HepG2 (cell line): ENCODE data around the gene NPAS2. TPM values are rescaled to one million over a fixed set of nuclear protein-coding genes. Genes with fewer than 3 reads are reported as not detected.

Experiments
- ATAC-seq: fragments of 200-7000 bp; cut with Tn5 transposase; 3 replicates; pipeline ENCODE4 v1.9.1; 2020; ENCODE audit warnings: mild to moderate bottlenecking, moderate library complexity
- BruUV-seq: library from RNA; stranded (reverse); fragments of 400-500 nt; replicated peaks from 2 replicates; lab custom pipeline; 2021; lab: Mats Ljungman, UMichigan
- CTCF ChIA-PET: fragments of 300-600 bp; formaldehyde crosslinking; extraction: SDS; loops from one replicate; lab custom pipeline; 2021; ENCODE audit warnings: low total read pairs, inconsistent platforms, low intra/inter-chr PET ratio; lab: Yijun Ruan, JAX
- POLR2A ChIA-PET: fragments of 350-600 bp; sonication (Branson Sonifier 250); formaldehyde crosslinking; loops from one replicate; lab custom pipeline; 2020; ENCODE audit warnings: antibody characterized with exemption, inconsistent platforms; lab: Yijun Ruan, JAX
- DNase-seq: peaks from one replicate; pipeline ENCODE4 v3.0.0-alpha.2; 2015; ENCODE audit warnings: low spot score
- FAIRE-seq: peaks from 3 replicates; lab custom pipeline; 2011; peaks lifted over from hg19 to GRCh38; lab: Jason Lieb, UNC
- H2AFZ ChIP-seq: one replicate; pipeline ENCODE4 v1.6.1; 2011; ENCODE audit warnings: low read length, inconsistent platforms
- H3K27ac ChIP-seq: fragments of 300-600 bp; 3 replicates; pipeline ENCODE4 v1.8.0; 2011; ENCODE audit warnings: mixed run types, mild to moderate bottlenecking, mixed read lengths, low read length, inconsistent platforms; ENCODE audit not compliant: insufficient read depth; ENCODE audit errors: extremely low read length
- H3K27me3 ChIP-seq, 2 experiments: fragments of 200-600 bp in 1 of 2; 2 replicates in 1 of 2; 3 replicates in 1 of 2; pipeline versions ENCODE4 v1.6.0 to v1.8.0; 2011; ENCODE audit warnings: low read length in 2 of 2, mild to moderate bottlenecking in 2 of 2, moderate library complexity in 2 of 2, inconsistent platforms in 1 of 2; ENCODE audit not compliant: insufficient read depth in 2 of 2, control insufficient read depth in 1 of 2
- H3K36me3 ChIP-seq, 2 experiments: fragments of 200-600 bp in 1 of 2; replicated peaks in 1 of 2; 2 replicates in 1 of 2; 3 replicates in 1 of 2; pipeline versions ENCODE4 v1.5.1 to v1.8.0; 2011; ENCODE audit warnings: low read length in 2 of 2, inconsistent platforms in 1 of 2; ENCODE audit not compliant: insufficient read depth in 2 of 2, control insufficient read depth in 1 of 2
- H3K4me1 ChIP-seq: 2 replicates; pipeline ENCODE4 v1.5.1; 2012; ENCODE audit warnings: low read length, inconsistent platforms; ENCODE audit not compliant: insufficient read depth
- H3K4me2 ChIP-seq: 2 replicates; pipeline ENCODE4 v1.6.0; 2011; ENCODE audit warnings: low read depth, low read length, inconsistent platforms
- H3K4me3 ChIP-seq, 3 experiments: fragments of 200-600 bp in 1 of 3; sonication (generic), shearing (Covaris generic) in 1 of 3; replicated peaks in 1 of 3; 2 replicates each; pipeline ENCODE4 v1.5.1; 2011 to 2016; ENCODE audit warnings: low read length in 3 of 3, inconsistent platforms in 2 of 3, low read depth in 2 of 3, mild to moderate bottlenecking in 2 of 3, control low read depth in 1 of 3, mixed read lengths in 1 of 3; ENCODE audit not compliant: insufficient read depth in 1 of 3
- H3K79me2 ChIP-seq: one replicate; pipeline ENCODE4 v1.6.1; 2011; ENCODE audit warnings: low read length, inconsistent platforms; ENCODE audit not compliant: insufficient read depth
- H3K9ac ChIP-seq: 2 replicates; pipeline ENCODE4 v1.6.0; 2011; ENCODE audit warnings: mild to moderate bottlenecking, low read depth, low read length, inconsistent platforms; ENCODE audit not compliant: insufficient read depth
- H3K9me3 ChIP-seq: 2 replicates; pipeline ENCODE4 v1.5.1; 2012; ENCODE audit warnings: mild to moderate bottlenecking, low read length
- H4K20me1 ChIP-seq: 2 replicates; pipeline ENCODE4 v1.6.0; 2011; ENCODE audit warnings: inconsistent platforms, mild to moderate bottlenecking, low read length, moderate library complexity; ENCODE audit not compliant: insufficient read depth
- CEBPB ChIP-seq: IDR thresholded peaks from 2 replicates; pipeline ENCODE4 v1.6.1; 2011; ENCODE audit warnings: low read depth, low read length, improper control_type of control experiment, borderline replicate concordance
- DDIT3 ChIP-seq: sonication (generic); formaldehyde crosslinking; IDR thresholded peaks from 2 replicates; pipeline ENCODE4 v1.4.0; 2020; ENCODE audit warnings: mild to moderate bottlenecking, missing genetic modification reagents
- FOXP4 ChIP-seq: sonication (generic); formaldehyde crosslinking; IDR thresholded peaks from 2 replicates; pipeline ENCODE4 v1.4.0; 2020; ENCODE audit warnings: missing genetic modification reagents
- GATAD2A ChIP-seq: IDR thresholded peaks from 2 replicates; pipeline ENCODE4 v1.6.1; 2016
- HDAC2 ChIP-seq: sonication (generic); formaldehyde crosslinking; IDR thresholded peaks from 2 replicates; pipeline ENCODE4 v1.4.0; 2020; ENCODE audit warnings: missing genetic modification reagents
- HNF1B ChIP-seq: sonication (generic); formaldehyde crosslinking; IDR thresholded peaks from 2 replicates; pipeline ENCODE4 v1.5.1; 2020; ENCODE audit warnings: mild to moderate bottlenecking, moderate library complexity, missing genetic modification reagents
- KLF16 ChIP-seq, 2 experiments: sonication (generic) in 1 of 2; formaldehyde crosslinking in 1 of 2; IDR thresholded peaks; 2 replicates each; pipeline versions ENCODE4 v1.6.1 to v1.8.0; 2016 to 2023; ENCODE audit warnings: missing genetic modification reagents in 2 of 2, missing compliant biosample characterization in 1 of 2
- MEF2D ChIP-seq: sonication (generic); formaldehyde crosslinking; IDR thresholded peaks from 2 replicates; pipeline ENCODE4 v1.5.1; 2020; ENCODE audit warnings: mild to moderate bottlenecking, missing genetic modification reagents
- NBN ChIP-seq: fragments of 450-650 bp; conservative IDR thresholded peaks from 2 replicates; pipeline ENCODE4 v1.6.1; 2017
- NFIC ChIP-seq: IDR thresholded peaks from 2 replicates; pipeline ENCODE4 v1.6.1; 2012; ENCODE audit warnings: mild to moderate bottlenecking, low read length, inconsistent platforms
- NPAS2 ChIP-seq: sonication (generic); formaldehyde crosslinking; IDR thresholded peaks from 2 replicates; pipeline ENCODE4 v1.8.0; 2022; ENCODE audit warnings: mild to moderate bottlenecking, missing genetic modification reagents, borderline replicate concordance
- POGZ ChIP-seq: sonication (generic); formaldehyde crosslinking; IDR thresholded peaks from 2 replicates; pipeline ENCODE4 v1.4.0; 2020; ENCODE audit warnings: mild to moderate bottlenecking, missing genetic modification reagents
- PPARG ChIP-seq: conservative IDR thresholded peaks from 2 replicates; pipeline ENCODE4 v1.6.1; 2016; ENCODE audit warnings: missing biosample characterization, missing genetic modification reagents
- REPIN1 ChIP-seq: sonication (generic); formaldehyde crosslinking; IDR thresholded peaks from 2 replicates; pipeline ENCODE4 v1.8.0; 2022; ENCODE audit warnings: missing genetic modification reagents, low read depth, mild to moderate bottlenecking, borderline replicate concordance
- SALL1 ChIP-seq: sonication (generic); formaldehyde crosslinking; IDR thresholded peaks from 2 replicates; pipeline ENCODE4 v1.8.0; 2022; ENCODE audit warnings: mild to moderate bottlenecking, missing genetic modification reagents
- SCMH1 ChIP-seq: sonication (generic); formaldehyde crosslinking; IDR thresholded peaks from 2 replicates; pipeline ENCODE4 v1.9.0; 2021; ENCODE audit warnings: missing genetic modification reagents, mild to moderate bottlenecking, borderline replicate concordance
- TBX3 ChIP-seq: fragments of 450-650 bp; IDR thresholded peaks from 2 replicates; pipeline ENCODE4 v1.6.1; 2017; ENCODE audit warnings: antibody characterized with exemption, mild to moderate bottlenecking, inconsistent platforms, borderline replicate concordance
- ZFP37 ChIP-seq: sonication (generic); formaldehyde crosslinking; IDR thresholded peaks from 2 replicates; pipeline ENCODE4 v1.4.0; 2020; ENCODE audit warnings: missing genetic modification reagents, borderline replicate concordance
- ZNF770 ChIP-seq: sonication (generic); formaldehyde crosslinking; IDR thresholded peaks from 2 replicates; pipeline ENCODE4 v1.5.0; 2020; ENCODE audit warnings: mild to moderate bottlenecking, missing genetic modification reagents
- WGBS: methylation state at CpG from one replicate; pipeline ENCODE4 v1.1.6; 2017; ENCODE audit warnings: low lambda C conversion rate; 5-methylcytosine and 5-hydroxymethylcytosine counted together
- in situ Hi-C: cut with HindIII; loops from 2 replicates; pipeline ENCODE4 v1.10.0; 2017; ENCODE audit warnings: low pct_unique_long_range_greater_than_20kb; ENCODE audit not compliant: extremely low pct_ligation_motif_present
- intact Hi-C: fragments of 100-400 bp; cut with micrococcal nuclease; formaldehyde crosslinking; loops from one replicate; pipeline ENCODE4 v1.10.0; 2022; ENCODE audit not compliant: unreplicated experiment
- polyA plus RNA-seq, 8 experiments: library from polyadenylated mRNA; depleted of rRNA in 3 of 8; stranded (reverse) in 7 of 8; unstranded in 1 of 8; fragments of >200 nt; fragmentation: Illumina TruSeq in 4 of 8; extraction: Trizol in 4 of 8; gene quantifications; 2 replicates each; pipeline versions ENCODE4 v1.2.1 to v1.2.3, GENCODE V29; 2011 to 2016; ENCODE audit warnings: low read depth in 4 of 8, missing spikeins in 1 of 8, mixed read lengths in 1 of 8; ENCODE audit not compliant: insufficient read depth in 1 of 8
- total RNA-seq, 5 experiments: library from RNA; depleted of rRNA; stranded (reverse); fragments of >200 nt; fragmentation: Illumina TruSeq; extraction: Trizol; gene quantifications; 2 replicates each; pipeline ENCODE4 v1.2.3, GENCODE V29; 2016; ENCODE audit warnings: low read depth in 1 of 5

Gene NPAS2
- total and polyA plus RNA-seq, 2 of the 13 experiments (the other 11 are each of a cell fraction or from before 2014, with no cell fraction given): 14.8 to 37.5 TPM

- WGBS: 10% methylated on average over 3 of the region's 3 CpGs
- 0 out of 6 replicates have a peak overlapping the region, but pooled peaks of 1 of the 3 experiments have one; percentile 1 for H3K4me3 ChIP-seq
- TF ChIP-seq HDAC2 (CRISPR knock-in tag) (peak; percentile 81), ZFP37 (no peak), GATAD2A (CRISPR knock-in tag) (peak; percentile 92), NFIC (0 out of 2 replicates have a peak, but pooled peaks have one; percentile 28), POGZ (peak; percentile 52; the same call in 1 of the 2 replicates), DDIT3 (CRISPR knock-in tag) (no peak), SALL1 (CRISPR knock-in tag) (peak; percentile 73), NPAS2 (CRISPR knock-in tag) (no peak), HNF1B (CRISPR knock-in tag) (peak; percentile 41; the same call in 1 of the 2 replicates), REPIN1 (CRISPR knock-in tag) (0 out of 2 replicates have a peak, but pooled peaks have one; percentile 62), CEBPB (peak; percentile 85), KLF16 (CRISPR knock-in tag; IDR thresholded peaks at IDR 0.05) (peak in 1 of 2 experiments; percentile 54; a peak in 1 of 4 replicates), TBX3 (no peak), NBN (no peak), MEF2D (CRISPR knock-in tag) (0 out of 2 replicates have a peak, but pooled peaks have one; percentile 61), SCMH1 (no peak), PPARG (CRISPR knock-in tag) (0 out of 2 replicates have a peak, but pooled peaks have one; percentile 34), ZNF770 (CRISPR knock-in tag) (peak; percentile 35; the same call in 1 of the 2 replicates), FOXP4 (CRISPR knock-in tag) (peak; percentile 39; the same call in 1 of the 2 replicates)
Observed at GRCh38 chr2:100814453-100814852, 5.5 kb upstream of the NPAS2 start.

More at GRCh38 chr2:100814453-100814852, 5.5 kb upstream of the NPAS2 start:
- DNase-seq (peak; percentile 88), ATAC-seq (peak; percentile 47), FAIRE-seq (peak; percentile 81)
- CTCF ChIA-PET: no interaction called here
- Histone ChIP-seq H3K4me2 (peak overlapping the region; percentile 43), H3K9me3 (no peaks in the 10 kb centered on the region), H2AFZ (no peak overlapping the region), H3K79me2 (no peaks in the 10 kb centered on the region), H3K27me3 (no peaks in the 10 kb centered on the region), H3K36me3 (no peaks in the 10 kb centered on the region), H3K27ac (no peak overlapping the region), H4K20me1 (no peaks in the 10 kb centered on the region), H3K9ac (no peak overlapping the region), H3K4me1 (peaks cover 57% of the 10 kb centered on the region)
- no TSS peak for BruUV-seq
- in situ Hi-C loops: no loop called here
- POLR2A ChIA-PET: interaction anchor here (0.8 to 1.2 kb wide), 4 partner anchors 20 to 57 kb away, joined by 3 to 5 read pairs (median 4); no protein-coding TSS in a partner anchor
- intact Hi-C loops: loop anchor here (1.0 to 2.0 kb wide), 2 partner anchors 34 to 70 kb away; no protein-coding TSS in a partner anchor
